T-helper 1 cell (primary cell): ENCODE measurements around the gene MAPKAPK3.

Experiments used
- DNase-seq, 5 donors: peaks; one replicate each; pipeline ENCODE4 v3.0.0-alpha.2; 2012 to 2020

MAPKAPK3 gene

GRCh38 chr3:50695031-50695430 is 78.1 kb downstream of the MAPKAPK3 start:
- DNase-seq: no peak

DNA sequence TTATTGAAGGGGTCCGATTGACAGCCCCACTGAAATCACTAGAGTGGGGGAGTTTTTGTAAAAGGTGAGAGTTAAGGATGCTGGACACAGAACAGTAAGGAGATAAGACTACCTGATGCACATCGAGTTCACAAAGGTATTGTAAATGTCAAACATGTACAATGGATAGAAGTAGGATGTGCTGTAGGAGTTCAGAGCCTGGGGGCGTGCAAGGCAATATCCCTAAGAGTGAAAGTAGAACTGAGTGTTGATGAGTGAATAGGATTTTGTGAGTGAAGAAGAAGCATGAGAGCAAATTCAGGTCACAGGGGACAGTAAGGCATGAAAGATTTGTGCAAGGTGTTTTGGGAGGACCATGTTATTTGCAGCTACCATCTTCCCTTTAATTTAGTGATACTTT is 79.3 kb downstream of the MAPKAPK3 start:
- no peak for DNase-seq

DNA sequence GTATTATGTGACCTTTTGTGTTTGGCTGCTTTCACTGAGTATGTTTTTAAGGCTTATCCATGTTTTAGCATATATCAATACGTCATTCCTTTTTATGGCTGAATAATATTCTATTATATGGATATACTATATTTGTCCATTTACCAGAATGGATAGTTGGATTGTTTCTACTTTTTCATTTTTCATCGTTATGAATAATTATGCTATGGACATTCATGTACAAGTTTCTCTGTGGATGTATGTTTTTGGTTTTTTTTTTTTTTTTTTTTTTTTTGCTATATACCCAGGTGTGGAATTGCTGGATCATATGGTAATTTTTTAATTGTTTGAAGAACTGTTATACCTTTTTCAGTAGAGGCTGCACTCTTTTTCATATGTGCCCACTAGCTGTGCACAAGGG is 81.3 kb downstream of the MAPKAPK3 start:
- no peak for DNase-seq
